Panc1 (cell line): ENCODE measurements around the gene MEIS3. TPM values are rescaled to one million over a fixed set of nuclear protein-coding genes. Genes with fewer than 3 reads are reported as not detected.

Experiments
- ATAC-seq: fragments of 200-7000 bp; cut with Tn5 transposase; 2 replicates; pipeline ENCODE4 v1.9.1; 2020; ENCODE audit warnings: mild to moderate bottlenecking, moderate library complexity
- BruUV-seq: library from RNA; stranded (reverse); fragments of 400-500 nt; replicated peaks from 2 replicates; lab custom pipeline; 2021; lab: Mats Ljungman, UMichigan
- CTCF ChIA-PET: fragments of 300-600 bp; sonication (Branson Sonifier 250); formaldehyde crosslinking; loops from one replicate; lab custom pipeline; 2022; ENCODE audit warnings: antibody characterized with exemption; lab: Charles Lee
- POLR2A ChIA-PET: fragments of 300-600 bp; sonication (Branson Sonifier 250); formaldehyde crosslinking; loops from one replicate; lab custom pipeline; 2022; ENCODE audit warnings: antibody characterized with exemption; lab: Charles Lee
- DNase-seq: peaks from one replicate; pipeline ENCODE4 v3.0.0-alpha.2; 2010; ENCODE audit warnings: low read depth, low spot score
- H3K27ac ChIP-seq: 2 replicates; pipeline ENCODE4 v1.5.1; 2011; ENCODE audit warnings: mild to moderate bottlenecking, low read length, inconsistent platforms
- H3K27me3 ChIP-seq: fragments of 200-500 bp; sonication (Bioruptor generic); 2 replicates; pipeline ENCODE4 v1.6.0; 2014; ENCODE audit warnings: low read length, inconsistent platforms; ENCODE audit not compliant: control insufficient read depth, insufficient read depth
- H3K36me3 ChIP-seq: fragments of 200-500 bp; sonication (Bioruptor generic); 2 replicates; pipeline ENCODE4 v1.5.1; 2014; ENCODE audit warnings: inconsistent platforms, mild to moderate bottlenecking, low read length, moderate library complexity; ENCODE audit not compliant: control insufficient read depth, insufficient read depth
- H3K4me1 ChIP-seq: 2 replicates; pipeline ENCODE4 v1.5.1; 2011; ENCODE audit warnings: inconsistent platforms, mild to moderate bottlenecking, low read length, moderate library complexity; ENCODE audit not compliant: control insufficient read depth, insufficient read depth
- H3K4me3 ChIP-seq, 2 experiments: 2 replicates each; pipeline ENCODE4 v1.5.1; 2011 to 2012; ENCODE audit warnings: low read depth in 2 of 2, low read length in 2 of 2, mild to moderate bottlenecking in 2 of 2, inconsistent platforms in 1 of 2, moderate library complexity in 1 of 2
- H3K9me3 ChIP-seq: fragments of 200-500 bp; sonication (Bioruptor generic); 2 replicates; pipeline ENCODE4 v1.5.1; 2014; ENCODE audit warnings: low read depth, mild to moderate bottlenecking, inconsistent platforms, low read length, moderate library complexity; ENCODE audit not compliant: control insufficient read depth, insufficient read depth
- POLR2AphosphoS5 ChIP-seq: IDR thresholded peaks from 2 replicates; pipeline ENCODE4 v1.6.1; 2012; ENCODE audit warnings: mild to moderate bottlenecking, low read depth, low read length, moderate library complexity
- SIN3A ChIP-seq: IDR thresholded peaks from 2 replicates; pipeline ENCODE4 v1.6.1; 2012; ENCODE audit warnings: low read depth, mild to moderate bottlenecking, low read length, moderate library complexity, borderline replicate concordance; ENCODE audit not compliant: insufficient read depth
- TCF7L2 ChIP-seq: IDR thresholded peaks from 2 replicates; pipeline ENCODE4 v1.6.1; 2011; ENCODE audit warnings: mild to moderate bottlenecking, low read depth, low read length, inconsistent platforms
- in situ Hi-C: cut with HindIII; loops from 2 replicates; pipeline ENCODE4 v1.10.0; 2016; ENCODE audit warnings: low sequenced_read_pairs, low pct_unique_long_range_greater_than_20kb
- intact Hi-C: fragments of 100-400 bp; cut with micrococcal nuclease; formaldehyde crosslinking; loops from one replicate; pipeline ENCODE4 v1.10.0; 2022; ENCODE audit not compliant: unreplicated experiment
- total RNA-seq: library from RNA; stranded (reverse); gene quantifications from one replicate; pipeline ENCODE4 v1.2.1, GENCODE V29; 2021; ENCODE audit not compliant: unreplicated experiment
- TF ChIP-seq, protein P1 (sequence below), 2 experiments: IDR thresholded peaks; 2 replicates each; pipeline ENCODE4 v1.6.1; 2011 to 2012; ENCODE audit warnings: low read depth in 2 of 2, control low read depth in 1 of 2, low read length in 1 of 2, mild to moderate bottlenecking in 1 of 2, moderate library complexity in 1 of 2; ENCODE audit not compliant: insufficient read depth in 1 of 2
- TF ChIP-seq, protein P2 (sequence below): fragments of 450-650 bp; IDR thresholded peaks from 2 replicates; pipeline ENCODE4 v1.5.1; 2017; ENCODE audit warnings: mild to moderate bottlenecking

MEIS3 gene
- total RNA-seq, 1 experiment from 2014 or later = 11.3 TPM

DNA sequence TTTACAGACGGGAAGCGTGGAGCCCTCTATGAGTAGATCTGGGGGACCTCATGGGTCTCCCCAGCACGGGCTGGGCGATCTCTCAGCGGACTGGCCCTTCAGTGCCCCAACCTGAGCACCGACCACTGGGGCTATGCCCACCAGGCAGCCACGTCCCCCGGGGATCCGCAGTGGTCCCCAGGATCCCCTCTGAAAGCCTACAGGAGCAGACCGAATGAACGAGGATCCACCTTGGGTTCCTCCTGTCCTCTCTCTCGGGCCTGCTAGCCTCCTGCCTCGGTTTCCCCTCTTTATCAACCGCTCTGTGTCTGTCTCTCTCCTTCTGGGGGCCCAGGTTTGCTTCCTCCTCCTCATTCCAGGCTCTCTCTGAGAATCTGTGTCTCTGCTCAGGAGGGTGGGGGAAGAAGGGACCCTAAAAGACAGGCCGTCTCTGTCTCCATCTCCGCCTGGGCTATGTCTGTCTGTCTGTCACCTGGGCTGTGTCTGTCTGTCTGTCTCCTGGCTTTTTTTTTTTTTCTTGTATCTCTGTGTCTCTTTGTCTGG lies 2.0 kb upstream of the MEIS3 start:
- Histone ChIP-seq H3K4me3 (no peak overlapping the region), H3K27me3 (peaks cover 8% of the 10 kb centered on the region; the same call in 1 of the 2 replicates), H3K36me3 (no peaks in the 10 kb centered on the region), H3K27ac (no peak overlapping the region), H3K4me1 (peaks cover 4% of the 10 kb centered on the region), H3K9me3 (no peaks in the 10 kb centered on the region)
- ATAC-seq (no peak), DNase-seq (no peak)
- POLR2A ChIA-PET = no interaction called here
- CTCF ChIA-PET = no interaction called here
- TF ChIP-seq TCF7L2 = no peak
- TF ChIP-seq, protein P1, sequence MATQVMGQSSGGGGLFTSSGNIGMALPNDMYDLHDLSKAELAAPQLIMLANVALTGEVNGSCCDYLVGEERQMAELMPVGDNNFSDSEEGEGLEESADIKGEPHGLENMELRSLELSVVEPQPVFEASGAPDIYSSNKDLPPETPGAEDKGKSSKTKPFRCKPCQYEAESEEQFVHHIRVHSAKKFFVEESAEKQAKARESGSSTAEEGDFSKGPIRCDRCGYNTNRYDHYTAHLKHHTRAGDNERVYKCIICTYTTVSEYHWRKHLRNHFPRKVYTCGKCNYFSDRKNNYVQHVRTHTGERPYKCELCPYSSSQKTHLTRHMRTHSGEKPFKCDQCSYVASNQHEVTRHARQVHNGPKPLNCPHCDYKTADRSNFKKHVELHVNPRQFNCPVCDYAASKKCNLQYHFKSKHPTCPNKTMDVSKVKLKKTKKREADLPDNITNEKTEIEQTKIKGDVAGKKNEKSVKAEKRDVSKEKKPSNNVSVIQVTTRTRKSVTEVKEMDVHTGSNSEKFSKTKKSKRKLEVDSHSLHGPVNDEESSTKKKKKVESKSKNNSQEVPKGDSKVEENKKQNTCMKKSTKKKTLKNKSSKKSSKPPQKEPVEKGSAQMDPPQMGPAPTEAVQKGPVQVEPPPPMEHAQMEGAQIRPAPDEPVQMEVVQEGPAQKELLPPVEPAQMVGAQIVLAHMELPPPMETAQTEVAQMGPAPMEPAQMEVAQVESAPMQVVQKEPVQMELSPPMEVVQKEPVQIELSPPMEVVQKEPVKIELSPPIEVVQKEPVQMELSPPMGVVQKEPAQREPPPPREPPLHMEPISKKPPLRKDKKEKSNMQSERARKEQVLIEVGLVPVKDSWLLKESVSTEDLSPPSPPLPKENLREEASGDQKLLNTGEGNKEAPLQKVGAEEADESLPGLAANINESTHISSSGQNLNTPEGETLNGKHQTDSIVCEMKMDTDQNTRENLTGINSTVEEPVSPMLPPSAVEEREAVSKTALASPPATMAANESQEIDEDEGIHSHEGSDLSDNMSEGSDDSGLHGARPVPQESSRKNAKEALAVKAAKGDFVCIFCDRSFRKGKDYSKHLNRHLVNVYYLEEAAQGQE (IDR thresholded peaks at IDR 0.05; ENCODE audit: insufficient read depth in 1 of 2, low read depth in 2 of 2, low read length in 1 of 2) = no peak
- TF ChIP-seq, protein P2, sequence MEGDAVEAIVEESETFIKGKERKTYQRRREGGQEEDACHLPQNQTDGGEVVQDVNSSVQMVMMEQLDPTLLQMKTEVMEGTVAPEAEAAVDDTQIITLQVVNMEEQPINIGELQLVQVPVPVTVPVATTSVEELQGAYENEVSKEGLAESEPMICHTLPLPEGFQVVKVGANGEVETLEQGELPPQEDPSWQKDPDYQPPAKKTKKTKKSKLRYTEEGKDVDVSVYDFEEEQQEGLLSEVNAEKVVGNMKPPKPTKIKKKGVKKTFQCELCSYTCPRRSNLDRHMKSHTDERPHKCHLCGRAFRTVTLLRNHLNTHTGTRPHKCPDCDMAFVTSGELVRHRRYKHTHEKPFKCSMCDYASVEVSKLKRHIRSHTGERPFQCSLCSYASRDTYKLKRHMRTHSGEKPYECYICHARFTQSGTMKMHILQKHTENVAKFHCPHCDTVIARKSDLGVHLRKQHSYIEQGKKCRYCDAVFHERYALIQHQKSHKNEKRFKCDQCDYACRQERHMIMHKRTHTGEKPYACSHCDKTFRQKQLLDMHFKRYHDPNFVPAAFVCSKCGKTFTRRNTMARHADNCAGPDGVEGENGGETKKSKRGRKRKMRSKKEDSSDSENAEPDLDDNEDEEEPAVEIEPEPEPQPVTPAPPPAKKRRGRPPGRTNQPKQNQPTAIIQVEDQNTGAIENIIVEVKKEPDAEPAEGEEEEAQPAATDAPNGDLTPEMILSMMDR = no peak
- no peak for TF ChIP-seq SIN3A
- TF ChIP-seq POLR2AphosphoS5 = no peak
- in situ Hi-C loops = no loop called here
- BruUV-seq = no TSS peak
- intact Hi-C loops = no loop called here

DNA sequence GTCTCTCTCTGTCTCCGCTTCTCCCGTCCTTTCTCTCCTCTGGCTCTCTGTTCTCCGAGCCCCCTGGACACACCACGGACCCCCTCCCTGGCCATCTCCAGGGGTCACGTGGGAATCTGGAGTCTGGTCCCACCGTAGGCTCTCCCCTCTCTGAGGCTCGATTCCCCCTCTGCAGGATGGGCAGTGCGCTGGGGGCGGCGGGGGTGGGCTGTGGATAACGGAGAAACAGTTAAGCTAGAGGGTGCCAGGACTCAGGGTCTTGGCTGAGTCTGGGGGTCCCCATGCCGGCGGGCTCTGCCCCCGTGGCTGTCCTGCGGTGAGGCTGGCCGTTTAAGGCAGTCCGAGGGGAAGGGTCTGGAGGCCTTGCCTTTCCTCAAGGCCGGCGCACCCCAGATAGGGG lies 462 bp upstream of the MEIS3 start:
- BruUV-seq = no TSS peak
- no peak for ATAC-seq
- no peak for DNase-seq
- Histone ChIP-seq H3K27me3 (peaks cover 8% of the 10 kb centered on the region; the same call in 1 of the 2 replicates), H3K9me3 (no peaks in the 10 kb centered on the region), H3K27ac (no peak overlapping the region), H3K4me3 (no peak overlapping the region), H3K36me3 (no peaks in the 10 kb centered on the region), H3K4me1 (peaks cover 4% of the 10 kb centered on the region)
- intact Hi-C loops (no loop called here), in situ Hi-C loops (no loop called here)
- ChIA-PET POLR2A (interaction anchor here (0.6 kb wide), 1 partner anchor 96 kb away, joined by 5 read pairs; no protein-coding TSS in a partner anchor), CTCF (interaction anchor here (0.7 kb wide), 1 partner anchor 27 kb away, joined by 5 read pairs; no protein-coding TSS in a partner anchor)
- TF ChIP-seq, protein P2 = no peak
- TF ChIP-seq, protein P1 (IDR thresholded peaks at IDR 0.05; ENCODE audit: insufficient read depth in 1 of 2, low read depth in 2 of 2, low read length in 1 of 2) = no peak
- TF ChIP-seq SIN3A (no peak), POLR2AphosphoS5 (no peak), TCF7L2 (no peak)
